Fibroblast of skin of left quadriceps (primary cell): Measurements from ENCODE around the gene WNT3A.

Source experiments
- DNase-seq, 2 experiments: peaks; one replicate each; pipeline ENCODE4 v3.0.0-alpha.2; 2013; ENCODE audit warnings: low read depth in 2 of 2

Gene WNT3A

DNA sequence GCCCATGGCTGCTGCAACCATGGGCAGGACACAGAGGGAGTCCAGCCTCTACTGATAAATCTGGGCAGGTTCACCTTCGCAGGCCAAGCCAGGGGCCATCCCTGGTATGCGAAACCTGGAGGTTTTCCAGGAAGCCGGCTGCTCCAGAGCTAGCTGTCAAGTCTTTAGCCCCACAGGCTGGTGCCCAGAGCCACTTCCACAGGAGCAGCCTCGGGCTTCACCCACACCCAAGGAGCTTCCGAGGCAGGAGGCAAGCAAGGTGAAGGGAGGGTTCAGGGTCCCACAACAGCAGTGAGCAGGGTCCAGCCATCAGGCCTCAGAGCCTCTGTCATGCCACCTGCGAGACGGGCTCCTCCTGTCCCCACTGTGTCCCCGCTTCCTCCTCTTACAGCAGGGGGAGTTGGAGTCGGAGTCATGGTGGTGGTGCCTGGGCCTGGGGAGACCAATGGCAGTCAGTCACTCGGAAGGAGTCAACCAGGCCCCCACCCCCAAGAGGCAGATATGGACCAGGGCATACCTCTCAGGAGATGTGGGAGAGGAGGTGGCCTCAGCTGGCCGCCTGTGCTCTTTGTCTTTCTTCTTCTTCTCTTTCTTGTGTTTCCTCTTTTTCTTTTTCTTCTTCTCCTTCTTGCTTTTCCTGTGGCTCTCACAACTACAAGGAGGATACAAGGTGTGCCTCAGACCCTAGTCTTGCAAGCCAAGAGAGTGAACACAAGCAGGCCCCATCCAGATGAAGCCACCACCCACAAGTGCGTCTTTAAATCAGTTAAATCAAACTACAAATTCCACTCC, 94.2 kb downstream of the WNT3A start:
- DNase-seq = no peak

GRCh38 chr1:228101614-228101993, 94.8 kb downstream of the WNT3A start:
- DNase-seq = no peak

GRCh38 chr1:228101994-228102790, 95.4 kb downstream of the WNT3A start:
- no peak for DNase-seq

DNA sequence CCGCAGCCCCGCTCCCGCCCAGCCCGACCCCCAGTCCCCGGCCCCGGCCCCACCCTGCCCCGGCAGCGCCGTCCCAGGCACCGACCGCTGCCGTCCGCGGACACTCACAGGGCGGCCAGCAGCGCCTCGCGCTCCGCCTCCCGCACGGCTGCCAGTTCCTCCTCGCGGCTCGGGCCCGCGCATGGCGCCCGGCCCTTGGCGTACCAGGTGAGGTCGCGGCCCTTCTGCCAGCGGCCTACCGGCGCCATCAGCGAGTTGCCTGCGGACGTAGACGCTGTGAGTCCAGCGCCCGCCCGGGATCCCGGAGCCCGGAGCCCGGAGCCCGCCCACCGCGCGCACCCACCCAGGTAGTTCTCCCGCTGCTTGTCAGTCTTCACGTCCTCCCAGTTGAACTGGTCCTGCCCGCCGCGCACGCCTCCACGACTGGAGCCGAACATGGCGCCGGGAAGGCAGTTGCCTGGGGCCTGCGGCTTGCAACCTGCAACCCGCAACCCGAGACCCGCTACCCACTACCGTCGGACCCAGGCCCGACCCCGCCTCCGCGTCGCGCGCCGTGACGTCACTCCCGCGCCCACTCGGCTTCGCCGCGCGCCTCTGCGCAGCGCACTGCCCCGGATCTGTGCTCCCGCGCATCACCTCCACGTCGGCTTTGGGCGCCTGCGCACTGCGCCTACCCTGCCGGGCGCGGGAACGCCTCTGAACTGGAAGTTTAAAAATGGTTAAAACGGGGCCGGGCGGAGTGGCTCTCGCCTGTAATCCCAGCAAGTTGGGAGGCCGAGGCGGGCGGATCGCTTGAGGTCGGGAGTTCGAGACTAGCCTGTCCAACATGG, 96.2 kb downstream of the WNT3A start, which contains the start of gene C1orf35:
Gene C1orf35, minus strand, starts transcription at position 535 of the 830 bp plus-strand sequence. Its CDS starts 98 bp downstream, at position 437.
- DNase-seq = peak; percentile 72 to 76

DNA sequence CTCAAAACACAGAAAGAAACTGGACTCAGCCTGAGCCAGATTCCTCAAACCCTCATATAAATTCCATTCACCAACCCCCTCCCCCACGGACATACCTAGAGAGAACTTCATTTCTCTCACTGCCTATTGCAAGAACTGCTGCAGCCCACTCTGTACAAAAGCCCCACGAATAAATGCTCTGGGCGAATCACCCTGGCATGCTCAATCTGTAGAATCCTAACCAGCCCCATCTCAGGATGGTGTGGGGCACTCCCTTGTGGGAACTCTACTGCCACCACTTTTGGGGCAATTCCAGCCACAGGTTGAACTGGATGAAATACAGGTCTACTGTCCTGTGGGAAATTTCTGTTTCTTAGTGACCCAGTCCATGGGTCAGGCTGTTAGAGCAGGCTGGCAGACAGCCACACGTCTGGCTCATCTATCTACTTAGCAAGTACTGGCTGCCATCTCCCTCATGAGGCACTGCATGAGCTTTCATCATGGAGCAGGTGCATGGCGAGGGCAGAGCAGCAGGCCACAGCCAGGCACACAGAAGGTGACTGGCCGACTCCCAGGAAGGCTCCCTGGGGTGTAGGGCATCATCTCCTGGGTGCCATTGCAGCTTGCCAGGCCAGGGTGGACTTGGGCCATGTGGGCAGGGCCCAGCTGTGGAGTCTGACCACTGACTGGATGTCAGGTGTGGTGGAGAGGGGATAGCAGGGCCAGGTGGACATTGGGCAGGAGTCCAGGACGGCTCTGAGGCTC, 97.9 kb downstream of the WNT3A start:
- DNase-seq = no peak

GRCh38 chr1:228105270-228105995, 98.6 kb downstream of the WNT3A start:
- DNase-seq = no peak

DNA sequence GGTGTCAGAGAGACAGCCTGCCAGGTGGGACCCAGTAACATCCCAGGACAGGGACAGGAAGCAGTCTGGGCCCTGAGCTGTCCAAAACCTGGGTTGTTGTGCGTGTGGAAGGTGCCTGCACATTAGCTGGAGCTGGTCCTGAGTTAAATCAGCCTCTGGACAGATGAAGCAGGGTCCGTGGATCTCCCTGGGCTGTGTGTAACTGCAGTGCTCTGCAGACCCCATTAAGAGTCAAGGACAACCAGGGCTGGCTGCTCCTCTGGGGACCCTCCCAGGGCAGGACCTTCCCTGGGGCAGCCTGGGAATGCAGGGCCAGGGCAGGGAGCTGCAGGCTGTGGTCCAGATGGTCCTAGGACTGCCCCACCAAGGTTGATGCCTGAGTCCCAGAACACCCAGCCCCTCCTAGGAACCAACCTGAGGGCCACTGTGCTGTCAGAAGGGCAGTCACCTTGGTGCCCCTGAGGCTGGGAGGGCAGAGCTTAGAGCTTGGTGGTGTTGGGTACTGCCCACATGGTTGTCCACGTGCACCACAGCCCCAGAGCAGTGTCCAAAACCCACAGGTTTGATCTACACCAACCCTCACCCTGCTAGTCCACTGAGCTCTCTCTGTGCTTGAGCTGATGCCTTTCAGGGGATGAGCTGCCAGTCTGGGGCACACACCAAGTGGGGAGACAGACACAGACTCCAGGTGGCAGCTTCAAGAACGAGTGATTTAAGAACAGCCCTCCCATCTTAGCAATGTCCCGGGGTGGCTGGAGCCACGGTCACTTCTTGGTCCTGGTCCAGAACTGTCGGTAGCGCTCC, 99.4 kb downstream of the WNT3A start:
- no peak for DNase-seq

DNA sequence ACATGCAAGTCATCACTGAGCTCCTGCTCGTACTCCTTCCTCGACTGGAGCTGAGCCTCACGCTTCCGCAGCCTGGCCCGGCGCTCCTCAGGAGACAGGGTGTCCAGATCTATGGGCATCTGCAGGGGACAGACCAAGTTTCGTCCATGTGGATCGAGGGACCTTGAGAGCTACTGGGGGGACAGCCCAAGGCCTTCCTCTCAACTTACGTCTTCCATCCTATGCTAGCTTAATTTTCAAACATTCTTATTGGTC, 99.9 kb downstream of the WNT3A start:
- no peak for DNase-seq

GRCh38 chr1:228107636-228108035, 100.8 kb downstream of the WNT3A start:
- no peak for DNase-seq

DNA sequence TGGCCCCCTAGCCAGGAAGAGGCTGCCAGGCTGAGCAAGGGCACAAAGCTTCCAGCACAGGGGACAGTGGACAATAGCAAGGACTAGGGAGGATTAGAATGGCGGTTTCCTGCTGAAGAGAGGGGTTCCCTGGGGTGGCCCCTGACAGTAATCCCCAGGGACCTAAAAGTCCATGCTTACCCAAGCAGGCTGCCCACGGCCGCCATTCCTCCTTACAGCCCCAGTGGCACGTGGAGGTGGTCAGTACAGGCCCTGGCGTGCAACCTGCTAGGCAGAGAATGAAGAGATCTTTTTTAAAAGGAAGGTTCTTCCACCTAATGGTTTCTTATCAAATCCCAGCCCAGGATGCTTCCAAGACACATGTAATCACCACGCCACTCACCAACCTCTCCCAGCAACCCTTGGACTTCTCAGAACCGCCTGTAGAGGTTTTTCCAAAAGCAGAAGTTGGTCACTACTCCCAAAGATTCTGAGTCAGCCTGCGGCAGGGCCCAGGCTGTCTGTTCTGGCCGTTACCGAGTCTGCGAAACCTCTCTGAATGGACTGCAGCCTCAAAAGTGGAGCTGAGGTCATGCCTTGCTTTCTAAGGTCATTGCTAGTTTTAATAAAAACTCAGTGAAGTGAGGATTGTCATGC, 101.4 kb downstream of the WNT3A start:
- no peak for DNase-seq

DNA sequence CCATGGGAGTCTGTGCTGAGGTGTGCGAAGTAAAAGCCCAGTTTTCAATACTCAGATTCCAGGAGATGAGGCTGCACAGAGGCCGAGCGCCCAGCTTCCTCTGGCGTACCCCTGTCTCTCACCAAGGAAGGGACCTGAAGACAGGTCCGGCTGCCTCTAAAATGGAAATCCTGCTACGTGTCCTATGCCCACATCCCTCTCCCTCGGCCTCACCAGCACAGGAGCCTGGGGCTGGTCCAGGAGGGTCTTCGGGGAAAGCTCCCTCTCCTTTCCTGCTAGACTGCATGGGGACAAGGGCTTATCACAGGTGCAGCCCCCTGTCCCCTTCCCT, 101.9 kb downstream of the WNT3A start:
- no peak for DNase-seq

- peak; percentile 88 to 90 for DNase-seq
Measured at GRCh38 chr1:228109073-228109961, 102.5 kb downstream of the WNT3A start, which contains the start of gene MRPL55. MRPL55 (minus strand) TSS chr1:228109299; CDS start chr1:228108260, 1,039 bp downstream.

- no peak for DNase-seq
Measured at GRCh38 chr1:228109962-228110488, 103.2 kb downstream of the WNT3A start.

- DNase-seq = no peak
Measured at GRCh38 chr1:228110556-228110955, 103.8 kb downstream of the WNT3A start.
